Astrocyte (in vitro differentiated cells and primary cell): ENCODE data around the gene MIPOL1.
"Not testable (repeated sequence)": the region's sequence is repeated elsewhere in the genome, so short reads cannot be mapped to it uniquely, and the experiment has no call there.

Experiments
- EZH2 ChIP-seq: IDR thresholded peaks from 2 replicates; pipeline ENCODE4 v1.6.1; 2012; ENCODE audit warnings: mild to moderate bottlenecking, low read length, inconsistent platforms; ENCODE audit not compliant: insufficient read depth
- TF ChIP-seq, protein P1 (sequence below): IDR thresholded peaks from 2 replicates; pipeline ENCODE4 v1.5.1; 2011; ENCODE audit warnings: low read depth, mild to moderate bottlenecking, inconsistent platforms, low read length, moderate library complexity; ENCODE audit not compliant: insufficient read depth

DNA sequence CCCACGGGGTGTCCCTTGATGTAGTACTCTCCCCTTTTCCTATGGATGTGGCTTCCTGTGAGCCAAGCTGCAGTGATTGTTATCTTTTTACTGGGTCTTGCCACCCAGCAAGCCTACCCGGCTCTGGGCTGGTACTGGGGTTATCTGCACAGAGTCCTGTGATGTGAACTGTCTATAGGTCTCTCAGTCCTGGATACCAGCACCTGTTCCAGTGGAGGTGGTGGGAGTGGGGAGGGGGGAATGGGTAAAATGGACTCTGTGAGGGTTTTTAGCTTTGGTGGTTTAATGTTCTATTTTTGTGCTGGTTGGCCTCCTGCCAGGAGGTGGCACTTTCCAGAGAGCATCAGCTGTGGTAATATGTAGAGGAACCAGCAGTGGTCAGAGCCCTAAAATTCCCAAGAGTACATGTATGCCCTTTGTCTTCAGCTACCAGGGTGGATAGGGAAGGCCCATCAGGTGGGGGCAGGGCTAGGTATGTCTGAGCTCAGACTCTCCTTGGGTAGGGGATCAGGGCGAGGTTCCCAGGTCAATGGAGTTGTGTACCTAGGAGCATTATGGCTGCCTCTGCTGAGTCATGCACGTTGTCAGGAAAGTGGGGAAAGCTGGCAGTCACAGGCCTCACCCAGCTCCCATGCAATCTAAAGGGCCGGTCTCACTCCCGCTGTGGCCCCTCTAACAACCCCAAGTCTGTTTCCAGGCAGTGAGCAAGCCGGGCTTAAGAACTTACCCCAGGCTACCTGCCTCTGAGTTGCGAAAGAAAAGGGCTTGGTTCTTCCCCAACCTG is 199.6 kb downstream of the MIPOL1 start:
- TF ChIP-seq, protein P1, sequence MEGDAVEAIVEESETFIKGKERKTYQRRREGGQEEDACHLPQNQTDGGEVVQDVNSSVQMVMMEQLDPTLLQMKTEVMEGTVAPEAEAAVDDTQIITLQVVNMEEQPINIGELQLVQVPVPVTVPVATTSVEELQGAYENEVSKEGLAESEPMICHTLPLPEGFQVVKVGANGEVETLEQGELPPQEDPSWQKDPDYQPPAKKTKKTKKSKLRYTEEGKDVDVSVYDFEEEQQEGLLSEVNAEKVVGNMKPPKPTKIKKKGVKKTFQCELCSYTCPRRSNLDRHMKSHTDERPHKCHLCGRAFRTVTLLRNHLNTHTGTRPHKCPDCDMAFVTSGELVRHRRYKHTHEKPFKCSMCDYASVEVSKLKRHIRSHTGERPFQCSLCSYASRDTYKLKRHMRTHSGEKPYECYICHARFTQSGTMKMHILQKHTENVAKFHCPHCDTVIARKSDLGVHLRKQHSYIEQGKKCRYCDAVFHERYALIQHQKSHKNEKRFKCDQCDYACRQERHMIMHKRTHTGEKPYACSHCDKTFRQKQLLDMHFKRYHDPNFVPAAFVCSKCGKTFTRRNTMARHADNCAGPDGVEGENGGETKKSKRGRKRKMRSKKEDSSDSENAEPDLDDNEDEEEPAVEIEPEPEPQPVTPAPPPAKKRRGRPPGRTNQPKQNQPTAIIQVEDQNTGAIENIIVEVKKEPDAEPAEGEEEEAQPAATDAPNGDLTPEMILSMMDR: not testable (repeated sequence)
- not testable (repeated sequence) for TF ChIP-seq EZH2
